Nucleus accumbens (tissue), 56 donors: ENCODE results near the gene GRIK3.

Experiments used
- DNase-seq, 56 donors: peaks; one replicate each; lab custom pipeline; 2025; lab: John Stamatoyannopoulos, UW

The GRIK3 gene

DNA sequence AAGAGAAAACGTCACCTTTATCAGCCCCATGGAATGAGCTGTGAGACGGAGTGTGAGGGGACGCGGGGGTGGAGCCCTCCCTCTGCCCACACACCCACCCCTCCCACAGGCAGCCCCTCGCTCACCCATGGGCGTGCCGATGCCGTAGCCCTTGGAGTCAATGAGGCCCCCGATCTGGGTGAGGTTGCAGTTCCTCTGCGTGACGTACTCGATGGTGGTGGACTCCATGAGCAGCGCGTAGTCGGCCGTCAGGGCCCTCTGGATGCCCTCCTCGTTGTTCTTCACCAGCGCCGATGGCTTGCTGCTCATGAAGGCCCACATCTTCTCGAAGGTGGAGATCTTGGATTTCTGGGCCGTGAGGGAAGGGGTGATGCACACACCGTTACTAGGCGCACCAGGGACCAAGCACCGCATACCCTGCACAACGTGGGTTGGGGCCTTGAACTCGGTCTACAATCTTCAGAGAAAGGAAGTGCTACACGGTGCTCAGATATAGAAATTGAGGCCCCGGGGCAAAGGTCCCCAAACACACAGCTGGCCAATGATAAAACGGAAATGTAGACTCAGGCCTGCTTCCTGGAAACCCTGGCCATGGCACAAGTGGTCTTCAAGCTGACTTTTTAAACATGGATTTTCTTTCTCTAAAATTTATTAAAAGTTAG lies 228.2 kb downstream of the GRIK3 start:
- DNase-seq, result no peak

- DNase-seq, result no peak
Measured at GRCh38 chr1:36804669-36805314, 229.5 kb downstream of the GRIK3 start.

- DNase-seq, result peak in 13 of 56 donors; percentile 3 to 56 (median 18)
Measured at GRCh38 chr1:36803868-36804570, 230.3 kb downstream of the GRIK3 start.

- DNase-seq, result no peak
Measured at GRCh38 chr1:36802018-36802417, 232.3 kb downstream of the GRIK3 start.

DNA sequence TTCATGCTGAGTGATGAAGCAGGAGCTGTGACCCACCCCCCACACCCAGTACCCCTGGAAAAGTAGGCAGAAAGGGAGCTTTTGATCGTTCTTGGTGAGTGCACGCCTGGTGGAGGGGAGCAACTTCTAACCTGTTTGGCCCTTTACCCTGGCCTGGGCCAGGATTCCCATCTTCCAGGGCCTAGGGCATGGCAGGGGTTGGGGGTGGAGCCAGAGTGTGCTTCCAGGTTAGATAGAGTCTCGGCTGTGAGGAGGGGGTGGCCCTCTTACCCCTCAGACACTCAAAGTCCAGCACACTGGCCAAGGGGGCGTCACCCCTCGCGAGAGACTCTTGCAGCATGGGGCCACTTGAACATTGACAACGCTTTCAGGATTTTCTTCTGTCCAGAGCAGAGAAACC lies 236.6 kb downstream of the GRIK3 start:
- DNase-seq, result no peak

- no peak for DNase-seq
Measured at GRCh38 chr1:36796733-36797132, 237.6 kb downstream of the GRIK3 start.

GRCh38 chr1:36796106-36796590 lies 238.2 kb downstream of the GRIK3 start:
- peak in 1 of 56 donors; percentile 6 for DNase-seq

DNA sequence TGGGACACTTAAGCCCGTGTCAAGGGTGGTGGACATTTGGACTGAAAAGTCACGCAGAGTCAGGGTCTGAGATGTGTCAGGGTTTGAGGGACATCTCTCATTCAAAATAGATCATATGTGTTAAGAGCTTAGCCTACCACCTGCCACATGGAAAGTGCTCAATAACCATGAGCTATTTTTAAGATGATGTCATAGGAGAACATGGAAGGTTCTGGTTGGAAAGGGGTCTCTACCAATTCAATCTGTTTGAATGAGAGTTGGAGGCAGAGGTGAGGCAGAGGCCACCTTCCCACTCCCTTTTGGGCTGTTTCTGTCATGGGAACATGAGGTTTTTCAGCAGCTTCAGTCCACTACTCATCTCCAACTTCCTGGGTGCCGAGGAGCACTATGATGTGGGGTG lies 239.9 kb downstream of the GRIK3 start:
- DNase-seq, result no peak

GRCh38 chr1:36793452-36793851 lies 240.9 kb downstream of the GRIK3 start:
- no peak for DNase-seq

- no peak for DNase-seq
Measured at GRCh38 chr1:36792292-36792691, 242.0 kb downstream of the GRIK3 start.

DNA sequence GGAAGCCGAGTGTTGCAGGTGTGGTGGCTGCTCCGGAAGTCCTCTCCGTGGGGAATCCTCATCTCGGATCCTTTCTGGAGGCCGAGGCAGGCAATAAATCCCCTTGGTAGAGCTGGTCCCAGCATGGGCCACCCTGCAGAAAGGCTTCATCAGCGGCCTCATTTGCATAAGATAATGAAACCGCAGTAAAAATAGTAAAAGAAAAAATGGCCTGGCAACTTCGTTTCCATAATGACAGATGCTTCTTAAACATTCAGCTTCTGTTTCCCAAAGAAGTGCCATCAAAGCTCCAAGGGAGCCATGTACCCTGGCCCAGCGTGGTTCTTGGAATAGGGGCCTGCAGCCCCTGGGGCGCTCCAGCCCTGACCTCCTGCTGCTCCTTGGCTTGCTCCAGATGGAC lies 244.1 kb downstream of the GRIK3 start:
- no peak for DNase-seq

DNA sequence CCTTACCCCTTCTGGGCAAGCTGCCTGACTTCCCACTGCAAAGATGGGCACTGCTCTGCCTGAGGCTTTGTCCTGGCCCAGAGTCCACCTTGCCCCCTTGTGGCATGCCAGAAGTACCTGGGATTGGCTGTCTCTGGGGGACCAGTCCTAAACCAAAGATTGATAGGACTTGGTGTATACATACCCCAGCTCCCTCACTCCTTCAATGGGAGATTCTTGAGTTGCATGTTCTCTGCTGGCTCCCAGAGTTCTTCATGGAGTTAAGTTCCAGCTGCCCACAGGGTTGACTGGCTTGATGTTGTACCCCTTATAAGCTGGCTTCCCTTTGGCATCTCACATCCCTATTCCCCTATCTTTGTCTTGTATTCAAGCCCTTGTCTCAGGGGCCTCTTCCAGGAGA lies 244.8 kb downstream of the GRIK3 start:
- no peak for DNase-seq

DNA sequence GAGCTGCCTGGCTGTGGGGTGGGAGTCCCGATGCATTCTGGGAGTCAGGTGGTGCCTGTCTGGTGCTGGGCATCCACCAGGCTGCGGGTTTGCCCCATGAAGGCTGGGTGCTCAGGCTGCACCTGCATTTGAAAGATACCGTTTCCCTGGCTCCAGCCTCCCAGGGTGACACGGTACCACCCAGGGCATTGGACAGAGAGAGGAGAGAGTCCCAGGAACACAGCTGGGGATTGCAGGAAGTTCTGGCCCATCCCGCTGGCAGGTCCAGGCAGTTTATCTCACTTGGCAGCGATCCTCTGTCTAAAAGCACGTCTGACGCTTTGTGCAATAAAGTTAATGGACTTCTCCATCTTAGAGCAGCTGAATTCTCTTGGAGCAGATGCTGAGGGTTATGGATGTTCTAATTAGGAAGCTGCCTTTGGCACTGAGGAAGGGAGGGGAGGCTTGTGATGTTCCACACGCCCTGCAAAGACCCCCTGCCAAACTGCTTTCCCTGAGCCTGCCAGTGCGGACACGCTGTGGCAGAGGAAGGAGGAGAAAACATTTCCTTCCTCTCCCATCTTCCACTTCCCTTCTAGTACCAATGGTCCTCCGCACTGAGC lies 246.9 kb downstream of the GRIK3 start:
- DNase-seq, result no peak

DNA sequence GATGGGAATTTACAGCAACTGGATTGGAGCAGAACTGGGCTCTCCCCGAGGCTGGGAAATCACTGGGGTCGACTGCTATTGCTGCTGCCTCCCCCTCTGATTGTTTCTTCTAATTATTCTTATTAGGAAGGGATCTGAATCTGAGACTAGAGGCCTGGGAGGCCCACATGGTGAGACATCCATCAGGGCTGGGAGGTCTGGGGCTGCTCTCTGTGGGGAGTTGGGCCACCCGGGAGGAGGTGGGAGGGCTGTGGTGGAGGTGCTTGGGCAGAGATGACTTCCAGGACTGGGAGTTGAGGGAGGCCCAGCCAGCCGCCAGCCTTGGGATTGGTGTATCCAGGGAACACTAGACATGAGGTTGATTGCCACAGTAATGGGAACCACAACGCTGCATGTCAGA lies 247.9 kb downstream of the GRIK3 start:
- no peak for DNase-seq

- no peak for DNase-seq
Measured at GRCh38 chr1:36784147-36784859, 250.0 kb downstream of the GRIK3 start.

DNA sequence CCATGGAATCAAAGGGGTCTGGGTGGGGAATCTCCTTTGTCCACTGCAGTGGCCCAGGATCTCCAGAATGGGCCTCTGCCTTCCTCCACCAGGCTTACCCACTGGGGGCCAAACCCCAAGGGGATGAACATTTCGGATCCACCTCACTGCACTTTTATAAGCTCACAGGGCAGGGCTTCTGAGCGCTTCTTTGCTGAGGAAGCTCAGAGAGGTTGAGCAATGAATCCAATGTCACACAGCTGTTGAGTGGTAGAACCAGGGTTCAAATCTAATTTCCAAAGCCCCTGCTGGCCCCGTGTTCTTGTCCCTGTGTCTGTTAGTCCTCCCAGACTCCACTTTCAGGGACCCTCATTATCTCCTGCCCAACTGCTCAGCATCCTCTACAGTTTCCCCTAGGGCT lies 250.8 kb downstream of the GRIK3 start:
- no peak for DNase-seq

- no peak for DNase-seq
Measured at GRCh38 chr1:36782785-36783184, 251.5 kb downstream of the GRIK3 start.

GRCh38 chr1:36782085-36782484 lies 252.2 kb downstream of the GRIK3 start:
- DNase-seq, result no peak

DNA sequence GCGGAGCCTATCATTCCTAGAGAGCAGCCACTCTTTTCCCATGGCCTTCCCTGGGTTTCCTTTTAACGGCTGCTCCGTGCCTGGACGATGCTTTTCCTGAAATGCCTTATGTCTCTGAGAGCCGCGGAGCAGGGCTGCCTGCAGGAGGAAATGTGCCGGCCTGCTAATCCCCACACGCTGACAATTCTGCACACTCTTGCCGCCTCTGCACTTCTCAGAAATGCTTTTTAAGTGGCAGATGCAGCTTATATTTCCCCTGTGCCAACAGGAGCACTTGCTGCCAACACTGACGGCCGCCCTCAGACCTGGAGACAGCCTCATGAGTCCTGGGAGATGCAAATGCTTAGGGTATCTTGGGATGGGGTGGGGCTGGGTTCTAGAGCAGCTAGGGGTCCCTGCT lies 253.2 kb downstream of the GRIK3 start:
- peak in 2 of 56 donors; percentile 4 to 10 for DNase-seq

DNA sequence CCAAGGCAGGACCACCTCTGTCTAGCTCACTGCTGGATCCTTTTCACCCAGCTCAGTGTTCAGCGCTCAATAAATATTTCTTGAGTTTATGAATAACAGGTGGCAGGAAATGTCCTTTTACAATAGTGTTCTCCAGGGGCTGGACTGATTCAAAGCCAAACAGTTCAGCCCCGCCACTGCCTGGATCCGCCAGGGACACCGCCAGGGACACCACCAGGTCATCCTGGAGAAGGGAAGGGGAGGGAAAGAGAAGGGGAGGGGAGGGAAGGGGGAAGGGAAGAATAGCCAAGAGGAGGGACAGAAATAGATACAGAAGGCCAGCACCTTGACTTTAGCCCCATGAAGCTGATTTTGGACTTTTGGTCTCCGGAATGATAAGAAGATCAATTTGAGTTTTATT lies 255.6 kb downstream of the GRIK3 start:
- DNase-seq, result no peak
